Kidney tubule cell (primary cell): ENCODE data around the gene DTX4.

Experiments used
- DNase-seq: peaks from one replicate; pipeline ENCODE4 v3.0.0-alpha.2; 2018; ENCODE audit warnings: low spot score

DTX4 gene

GRCh38 chr11:59192446-59193020 lies 20.6 kb downstream of the DTX4 start:
- no peak for DNase-seq

DNA sequence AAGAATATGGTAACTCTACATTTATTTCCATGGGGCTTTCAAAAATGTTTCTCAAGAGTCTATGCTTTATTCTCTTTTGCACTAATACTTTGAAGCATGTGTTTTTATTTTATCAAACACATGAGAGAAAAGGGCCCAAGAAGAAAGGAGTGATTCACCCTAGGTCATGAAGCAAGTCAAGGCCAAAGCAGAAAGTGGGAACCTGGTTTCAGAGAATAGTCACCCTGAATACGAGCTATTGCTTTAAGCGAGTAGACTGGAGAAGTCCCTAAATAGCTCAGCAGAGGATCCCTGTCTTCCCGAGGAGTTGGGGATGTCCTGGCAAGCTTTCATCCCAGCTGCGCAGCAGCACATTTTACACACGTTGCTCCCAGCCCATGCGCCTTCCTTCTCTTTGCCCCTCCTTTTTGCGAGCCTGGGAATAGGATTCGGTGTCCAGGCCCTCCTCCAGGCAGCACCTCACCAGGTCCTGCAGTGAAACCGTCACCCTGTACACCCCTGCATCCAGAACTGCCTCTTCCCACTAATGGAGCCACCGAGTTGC lies 21.7 kb downstream of the DTX4 start:
- DNase-seq: no peak

DNA sequence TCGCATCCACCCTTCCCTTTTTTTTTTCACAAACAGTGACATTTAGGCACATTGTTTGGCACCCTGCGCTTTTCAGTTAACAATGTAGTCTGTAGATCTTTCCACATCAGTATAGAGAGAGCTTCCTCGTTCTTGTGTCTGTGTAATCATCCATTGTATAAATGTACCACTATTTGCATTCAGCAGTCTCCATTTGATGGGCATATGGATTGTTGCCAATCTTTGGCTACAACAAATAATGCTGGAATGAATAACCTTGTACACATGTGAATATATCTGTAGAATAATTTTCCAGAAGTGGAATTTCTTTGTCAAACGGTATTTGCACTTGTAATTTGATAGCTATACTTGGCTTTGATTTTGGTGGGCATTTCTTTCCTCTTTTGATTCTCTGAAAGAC lies 23.7 kb downstream of the DTX4 start:
- no peak for DNase-seq

GRCh38 chr11:59196777-59197176 lies 24.8 kb downstream of the DTX4 start:
- DNase-seq: no peak

DNA sequence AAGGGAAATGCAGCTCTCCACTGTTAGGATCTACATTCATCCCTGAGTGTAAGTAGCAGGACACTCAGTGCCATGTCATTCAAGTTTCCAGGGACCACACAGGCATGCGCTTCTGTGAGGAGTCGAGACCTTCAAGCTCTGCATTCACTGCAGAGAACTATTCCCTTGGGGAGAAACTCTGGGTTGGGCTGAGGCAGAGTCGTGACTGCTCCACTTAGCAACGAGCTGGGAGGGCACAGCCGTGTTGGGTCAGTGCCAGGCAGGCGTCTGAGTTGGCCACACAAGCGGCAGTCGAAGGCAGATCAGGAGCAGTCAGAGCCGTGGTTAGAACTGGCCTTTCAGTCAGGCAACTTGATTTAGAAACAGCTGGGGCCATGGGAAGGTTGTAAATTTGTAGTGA lies 26.1 kb downstream of the DTX4 start:
- peak; percentile 52 for DNase-seq

DNA sequence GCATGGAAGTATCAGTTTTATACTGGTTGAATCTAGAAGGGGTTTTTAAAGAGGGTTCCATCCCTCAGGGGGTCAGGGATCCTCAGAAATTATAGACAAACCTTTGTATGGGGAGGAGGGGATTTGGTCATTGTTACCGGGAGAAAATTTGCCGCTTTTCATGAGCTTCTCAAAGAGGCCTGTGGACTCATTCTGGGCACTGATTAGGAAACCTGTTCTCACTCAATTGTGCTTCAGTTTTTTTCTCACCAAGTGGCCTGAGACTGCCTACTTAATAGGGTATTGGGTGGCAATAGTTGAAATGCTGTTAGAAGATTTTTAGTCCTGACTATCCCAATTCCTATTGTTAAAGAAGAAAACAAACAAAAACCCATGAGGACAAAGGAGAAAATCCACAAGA lies 26.8 kb downstream of the DTX4 start:
- DNase-seq: no peak

GRCh38 chr11:59199546-59200422 lies 27.9 kb downstream of the DTX4 start:
- no peak for DNase-seq

GRCh38 chr11:59200423-59200746 lies 28.5 kb downstream of the DTX4 start:
- no peak for DNase-seq

- DNase-seq: peak; percentile 4
Measured at GRCh38 chr11:59201353-59201752, 29.4 kb downstream of the DTX4 start.

GRCh38 chr11:59204746-59205145 lies 32.8 kb downstream of the DTX4 start:
- peak; percentile 23 for DNase-seq

DNA sequence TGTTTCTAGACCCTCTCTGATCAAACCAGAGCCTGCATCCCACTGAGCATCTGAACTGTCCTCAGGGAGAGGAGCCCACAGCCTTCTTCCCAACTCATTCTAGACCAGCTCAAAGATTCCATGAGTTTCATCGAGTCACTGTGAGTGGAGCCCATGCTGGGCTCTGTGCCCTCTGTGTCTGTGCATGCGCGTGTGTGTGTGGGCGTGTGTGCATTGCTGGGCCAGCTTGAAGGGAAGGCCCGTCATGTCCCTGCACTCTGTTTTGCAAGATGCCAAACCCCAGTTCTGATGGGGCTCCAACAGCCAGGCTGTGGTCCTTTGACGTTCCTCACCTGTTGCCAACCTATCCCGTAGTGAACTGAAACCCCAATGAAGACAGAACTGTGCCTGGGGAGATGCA lies 33.7 kb downstream of the DTX4 start:
- DNase-seq: no peak

GRCh38 chr11:59206635-59207034 lies 34.7 kb downstream of the DTX4 start:
- peak; percentile 50 for DNase-seq

GRCh38 chr11:59207988-59208451 lies 36.1 kb downstream of the DTX4 start:
- peak; percentile 85 for DNase-seq

DNA sequence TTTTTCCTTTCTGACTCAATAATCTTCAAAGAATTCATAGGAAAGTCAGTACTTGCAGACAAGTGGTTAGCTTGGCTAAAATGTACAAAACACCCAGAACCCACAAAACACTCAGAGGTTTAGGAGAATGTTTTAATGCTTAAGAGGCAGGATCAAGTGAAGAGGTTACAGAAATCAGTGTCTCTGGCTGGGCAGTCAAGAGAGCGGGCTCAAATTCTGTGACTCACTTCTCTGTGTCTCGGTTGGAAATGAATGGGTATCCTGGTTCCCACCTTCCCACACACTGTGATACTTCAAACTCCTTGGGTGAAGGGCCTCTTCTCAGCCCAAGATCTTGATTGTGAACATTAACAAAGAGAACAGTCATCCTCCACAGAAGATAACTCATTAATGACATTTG lies 37.0 kb downstream of the DTX4 start:
- DNase-seq: peak; percentile 8

GRCh38 chr11:59212222-59212621 lies 40.3 kb downstream of the DTX4 start:
- no peak for DNase-seq

- no peak for DNase-seq
Measured at GRCh38 chr11:59212744-59213631, 41.1 kb downstream of the DTX4 start, which contains the start of gene MPEG1. Gene MPEG1, minus strand, starts transcription at chr11:59212927. Its CDS starts 62 bp downstream, at chr11:59212865.

GRCh38 chr11:59214141-59214893 lies 42.4 kb downstream of the DTX4 start:
- DNase-seq: peak; percentile 3

- DNase-seq: peak; percentile 28
Measured at GRCh38 chr11:59216641-59217564, 45.0 kb downstream of the DTX4 start.

- DNase-seq: no peak
Measured at GRCh38 chr11:59218319-59218718, 46.4 kb downstream of the DTX4 start.

DNA sequence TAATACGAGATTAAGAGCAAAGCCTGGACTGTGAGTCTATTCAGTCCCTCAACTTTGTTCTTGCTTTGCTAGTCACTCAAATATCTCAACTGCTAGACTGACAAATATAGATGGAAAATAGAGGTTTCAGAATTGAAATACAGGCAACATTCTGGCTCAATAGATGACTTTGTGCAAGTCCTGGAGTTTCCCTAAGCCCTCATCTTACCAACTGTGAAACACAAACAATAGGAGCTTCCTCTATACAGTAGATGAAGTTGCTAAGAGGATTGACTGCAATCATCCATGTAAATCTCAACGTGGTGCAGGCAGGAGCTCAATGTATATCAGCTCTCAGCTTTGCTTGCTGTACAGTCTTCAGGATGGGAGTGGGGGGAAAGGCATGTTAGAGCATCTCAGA lies 47.0 kb downstream of the DTX4 start:
- no peak for DNase-seq
